Naive thymus-derived CD4-positive, alpha-beta T cell (primary cell): ENCODE measurements around the gene C14orf180. TPM values are rescaled to one million over a fixed set of nuclear protein-coding genes. Genes with fewer than 3 reads are reported as not detected.
A peak's percentile ranks its signal among the peaks of the same experiment; 100 is the strongest.

ENCODE experiments used
- ATAC-seq: fragments of 150-1000 bp; cut with Tn5 transposase; 2 replicates; pipeline ENCODE4 v1.10.0; 2021; ENCODE audit warnings: mild to moderate bottlenecking, moderate library complexity
- CTCF ChIA-PET: fragments of 350-600 bp; sonication (Branson Sonifier 250); formaldehyde crosslinking; loops from one replicate; lab custom pipeline; 2021; ENCODE audit warnings: antibody characterized with exemption; lab: Charles Lee
- POLR2A ChIA-PET: fragments of 350-600 bp; sonication (Branson Sonifier 250); formaldehyde crosslinking; loops from one replicate; lab custom pipeline; 2021; ENCODE audit warnings: antibody characterized with exemption, inconsistent platforms; lab: Charles Lee
- DNase-seq, 9 donors: peaks; one replicate each; pipeline versions ENCODE4 v3.0.0 to v3.0.0-alpha.2; 2020 to 2022; ENCODE audit warnings: mixed read lengths in 1 of 9
- H3K27ac ChIP-seq: one replicate; pipeline ENCODE4 v1.7.0; 2013; ENCODE audit warnings: mild to moderate bottlenecking, low read depth, low read length, moderate library complexity
- H3K27me3 ChIP-seq, 2 donors: one replicate each; pipeline ENCODE4 v1.7.0; 2013; ENCODE audit warnings: low read length in 2 of 2, mild to moderate bottlenecking in 2 of 2, moderate library complexity in 2 of 2; ENCODE audit not compliant: control insufficient read depth in 2 of 2, insufficient read depth in 2 of 2
- H3K36me3 ChIP-seq, 3 experiments: 1 replicate in 2 of 3; 2 replicates in 1 of 3; pipeline ENCODE4 v1.7.0; 2013; ENCODE audit warnings: low read length in 3 of 3, mild to moderate bottlenecking in 3 of 3, moderate library complexity in 1 of 3; ENCODE audit not compliant: insufficient read depth in 3 of 3, control insufficient read depth in 2 of 3
- H3K4me1 ChIP-seq, 2 donors: one replicate each; pipeline ENCODE4 v1.7.0; 2013; ENCODE audit warnings: low read length in 2 of 2, mild to moderate bottlenecking in 2 of 2, moderate library complexity in 1 of 2; ENCODE audit not compliant: control insufficient read depth in 2 of 2, insufficient read depth in 2 of 2
- H3K4me3 ChIP-seq: 2 replicates; pipeline ENCODE4 v1.7.0; 2013; ENCODE audit warnings: mild to moderate bottlenecking, low read length
- H3K9me3 ChIP-seq, 3 experiments: 1 replicate in 2 of 3; 2 replicates in 1 of 3; pipeline ENCODE4 v1.7.0; 2013; ENCODE audit warnings: low read length in 3 of 3; ENCODE audit not compliant: control insufficient read depth in 2 of 3
- H3K27ac Mint-ChIP-seq, 9 donors: one replicate each; pipeline ENCODE4 v1.8.0; 2020 to 2022; ENCODE audit warnings: mixed read lengths in 9 of 9, mild to moderate bottlenecking in 8 of 9, moderate library complexity in 5 of 9, inconsistent platforms in 2 of 9
- H3K27me3 Mint-ChIP-seq, 5 donors: one replicate each; pipeline ENCODE4 v1.8.0; 2021 to 2022; ENCODE audit warnings: mixed read lengths in 5 of 5, mild to moderate bottlenecking in 1 of 5
- H3K36me3 Mint-ChIP-seq, 5 donors: one replicate each; pipeline ENCODE4 v1.8.0; 2020 to 2022; ENCODE audit warnings: mixed read lengths in 5 of 5, mild to moderate bottlenecking in 3 of 5, inconsistent platforms in 1 of 5
- H3K4me1 Mint-ChIP-seq, 7 donors: one replicate each; pipeline ENCODE4 v1.8.0; 2020 to 2022; ENCODE audit warnings: mixed read lengths in 7 of 7, mild to moderate bottlenecking in 3 of 7, inconsistent platforms in 1 of 7
- H3K4me3 Mint-ChIP-seq, 10 donors: one replicate each; pipeline ENCODE4 v1.8.0; 2020 to 2022; ENCODE audit warnings: mild to moderate bottlenecking in 10 of 10, mixed read lengths in 10 of 10, moderate library complexity in 6 of 10, inconsistent platforms in 2 of 10
- H3K9me3 Mint-ChIP-seq, 11 donors: one replicate each; pipeline ENCODE4 v1.8.0; 2020 to 2022; ENCODE audit warnings: mixed read lengths in 11 of 11, mild to moderate bottlenecking in 4 of 11, inconsistent platforms in 1 of 11, moderate library complexity in 1 of 11
- intact Hi-C, 2 donors: fragments of 100-400 bp; cut with micrococcal nuclease; formaldehyde crosslinking; loops; one replicate each; pipeline ENCODE4 v1.15.1; 2023
- polyA plus RNA-seq, 2 donors: library from polyadenylated mRNA; unstranded; fragments of 300-500 nt; fragmentation: Illumina TruSeq; gene quantifications; one replicate each; pipeline ENCODE4 v1.2.3, GENCODE V29; 2021
- total RNA-seq, 6 experiments: library from RNA in 5 of 6; stranded (reverse) in 5 of 6; gene quantifications; 1 replicate in 5 of 6; 2 replicates in 1 of 6; pipeline ENCODE4 v1.2.3 and lab custom pipeline; 2021 to 2026

Gene C14orf180
- total and polyA plus RNA-seq, 7 experiments from 2014 or later, result not detected

GRCh38 chr14:104638190-104638589, 58.6 kb downstream of the C14orf180 start:
- Histone ChIP-seq H3K27ac (no peak overlapping the region), H3K27me3 (no peaks in the 10 kb centered on the region), H3K9me3 (no peaks in the 10 kb centered on the region), H3K4me3 (no peak overlapping the region), H3K4me1 (no peaks in the 10 kb centered on the region), H3K36me3 (no peaks in the 10 kb centered on the region)
- H3K27me3 Mint-ChIP-seq, result peaks cover 0 to 12% (median 7%) of the 10 kb centered on the region in 5 donors
- H3K36me3 Mint-ChIP-seq, result no peaks in the 10 kb centered on the region
- H3K9me3 Mint-ChIP-seq, result no peaks in the 10 kb centered on the region
- no peak overlapping the region for H3K27ac Mint-ChIP-seq
- ATAC-seq (no peak), DNase-seq (no peak)
- intact Hi-C loops, result loop anchor here in 1 of 2 donors (5.0 kb wide), 1 partner anchor 561 kb away; no protein-coding TSS in a partner anchor
- H3K4me3 Mint-ChIP-seq, result no peak overlapping the region
- peaks cover 0 to 5% (median 0%) of the 10 kb centered on the region in 7 donors for H3K4me1 Mint-ChIP-seq
- ChIA-PET CTCF (no interaction called here), POLR2A (no interaction called here)

GRCh38 chr14:104638927-104639450, 59.4 kb downstream of the C14orf180 start:
- no peaks in the 10 kb centered on the region for H3K36me3 Mint-ChIP-seq
- Histone ChIP-seq H3K36me3 (no peaks in the 10 kb centered on the region), H3K4me3 (no peak overlapping the region), H3K4me1 (no peaks in the 10 kb centered on the region), H3K9me3 (no peaks in the 10 kb centered on the region), H3K27ac (no peak overlapping the region), H3K27me3 (no peaks in the 10 kb centered on the region)
- POLR2A ChIA-PET, result no interaction called here
- DNase-seq, result no peak
- no peak for ATAC-seq
- H3K4me3 Mint-ChIP-seq, result peak overlapping the region in 1 of 10 donors; percentile 38
- peaks cover 0 to 12% (median 7%) of the 10 kb centered on the region in 5 donors for H3K27me3 Mint-ChIP-seq
- intact Hi-C loops, result loop anchor here in 1 of 2 donors (5.0 kb wide), 1 partner anchor 562 kb away; no protein-coding TSS in a partner anchor
- CTCF ChIA-PET, result no interaction called here
- H3K9me3 Mint-ChIP-seq, result no peaks in the 10 kb centered on the region
- peaks cover 0 to 5% (median 0%) of the 10 kb centered on the region in 7 donors for H3K4me1 Mint-ChIP-seq
- H3K27ac Mint-ChIP-seq, result peak overlapping the region in 1 of 9 donors; percentile 13

GRCh38 chr14:104639471-104639870, 59.9 kb downstream of the C14orf180 start:
- DNase-seq, result no peak
- H3K4me3 Mint-ChIP-seq, result no peak overlapping the region
- H3K4me1 Mint-ChIP-seq, result peaks cover 0 to 5% (median 0%) of the 10 kb centered on the region in 7 donors
- no peaks in the 10 kb centered on the region for H3K4me1 ChIP-seq
- H3K27ac ChIP-seq, result no peak overlapping the region
- no peaks in the 10 kb centered on the region for H3K9me3 ChIP-seq
- ChIA-PET POLR2A (no interaction called here), CTCF (interaction anchor here (0.5 kb wide), 1 partner anchor 1066 kb away, joined by 7 read pairs; no protein-coding TSS in a partner anchor)
- no peaks in the 10 kb centered on the region for H3K27me3 ChIP-seq
- intact Hi-C loops, result loop anchor here in 1 of 2 donors (5.0 kb wide), 1 partner anchor 562 kb away; no protein-coding TSS in a partner anchor
- no peaks in the 10 kb centered on the region for H3K36me3 ChIP-seq
- H3K36me3 Mint-ChIP-seq, result no peaks in the 10 kb centered on the region
- peaks cover 0 to under 1% (median 0%) of the 10 kb centered on the region in 11 donors for H3K9me3 Mint-ChIP-seq
- H3K27me3 Mint-ChIP-seq, result peaks cover 0 to 12% (median 7%) of the 10 kb centered on the region in 5 donors
- H3K27ac Mint-ChIP-seq, result no peak overlapping the region
- H3K4me3 ChIP-seq, result no peak overlapping the region
- ATAC-seq, result no peak

Other genes with a start within 250 kb of the C14orf180 start
- under 1 TPM in 1 of 5 experiments, not detected in 4; 0.15 TPM for gene TMEM179, start 25.0 kb downstream of the C14orf180 start, total RNA-seq
- not detected for gene TMEM179, start 25.0 kb downstream of the C14orf180 start, polyA plus RNA-seq
- 100 to 1,000 TPM in 2 of 5 experiments, 10 to 100 TPM in 3; 65.0 to 140 (median 95.5) TPM for gene INF2, start 109.9 kb downstream of the C14orf180 start, total RNA-seq
- 10 to 100 TPM in 1 of 2 donors, 1 to 10 TPM in 1; 5.8 to 12.4 TPM for gene INF2, start 109.9 kb downstream of the C14orf180 start, polyA plus RNA-seq
- gene ADSS1, start 144.5 kb downstream of the C14orf180 start, total RNA-seq, result 1 to 10 TPM in 4 of 5 experiments, under 1 TPM in 1; 0.73 to 4.8 (median 4.2) TPM
- 1 to 10 TPM; 1.1 to 1.8 TPM for gene ADSS1, start 144.5 kb downstream of the C14orf180 start, polyA plus RNA-seq
- gene SIVA1, start 173.4 kb downstream of the C14orf180 start, total RNA-seq, result 10 to 100 TPM; 61.4 to 97.7 (median 77.4) TPM
- 100 to 1,000 TPM; 269 to 276 TPM for gene SIVA1, start 173.4 kb downstream of the C14orf180 start, polyA plus RNA-seq
- 100 to 1,000 TPM in 1 of 5 experiments, 10 to 100 TPM in 4; 70.4 to 131 (median 88.9) TPM for gene AKT1, start 216.0 kb downstream of the C14orf180 start, total RNA-seq
- gene AKT1, start 216.0 kb downstream of the C14orf180 start, polyA plus RNA-seq, result 10 to 100 TPM in 1 of 2 donors, 1 to 10 TPM in 1; 6.8 to 12.3 TPM
- 10 to 100 TPM in 1 of 5 experiments, 1 to 10 TPM in 4; 3.5 to 11.3 (median 5.5) TPM for gene ZBTB42, start 221.3 kb downstream of the C14orf180 start, total RNA-seq
- 1 to 10 TPM; 2.1 TPM for gene ZBTB42, start 221.3 kb downstream of the C14orf180 start, polyA plus RNA-seq